ENCODE data around the gene FAM199X. TPM values are rescaled to one million over a fixed set of nuclear protein-coding genes. Genes with fewer than 3 reads are reported as not detected.

Gene FAM199X
- total RNA-seq, 1 experiment from 2014 or later: 19.1 TPM

- no peaks in the 10 kb centered on the region for H3K36me3 ChIP-seq (ENCODE audit: control insufficient read depth, insufficient read depth, low read length)
- no peaks in the 10 kb centered on the region for H3K27me3 ChIP-seq (replicated peaks; ENCODE audit: control insufficient read depth, insufficient read depth, low read length)
- H3K9me3 ChIP-seq: no peaks in the 10 kb centered on the region
- POLR2A ChIA-PET: no interaction called here
- peak; percentile 4 to 32 for DNase-seq
- Mint-ChIP-seq H3K9me3 (ENCODE audit: unreplicated experiment) (no peaks in the 10 kb centered on the region), H3K4me3 (ENCODE audit: unreplicated experiment) (no peak overlapping the region), H3K27me3 (ENCODE audit: insufficient read depth, unreplicated experiment) (no peaks in the 10 kb centered on the region), H3K36me3 (ENCODE audit: insufficient read depth, unreplicated experiment) (no peaks in the 10 kb centered on the region), H3K27ac (ENCODE audit: unreplicated experiment) (no peak overlapping the region), H3K4me1 (ENCODE audit: low read depth, unreplicated experiment) (no peaks in the 10 kb centered on the region)
- H3K4me3 ChIP-seq (ENCODE audit: low read depth, low read length): no peak overlapping the region
- CTCF ChIA-PET: interaction anchor here (0.6 kb wide), 1 partner anchor 194 kb away, joined by 3 read pairs; no protein-coding TSS in a partner anchor
- intact Hi-C loops (cut with micrococcal nuclease; ENCODE audit: unreplicated experiment): loop anchor here (2.0 kb wide), 1 partner anchor 219 kb away; no protein-coding TSS in a partner anchor
- no TSS peak for BruUV-seq (replicated peaks)
- no peak for TF ChIP-seq CTCF (IDR thresholded peaks at IDR 0.05; ENCODE audit: insufficient read depth in 1 of 2, low read depth in 1 of 2, low read length in 1 of 2, severe bottlenecking in 1 of 2, unreplicated experiment in 1 of 2)
- H3K4me1 ChIP-seq: no peaks in the 10 kb centered on the region
Observed at GRCh38 chrX:104137496-104137895, 28.8 kb upstream of the FAM199X start.

DNA sequence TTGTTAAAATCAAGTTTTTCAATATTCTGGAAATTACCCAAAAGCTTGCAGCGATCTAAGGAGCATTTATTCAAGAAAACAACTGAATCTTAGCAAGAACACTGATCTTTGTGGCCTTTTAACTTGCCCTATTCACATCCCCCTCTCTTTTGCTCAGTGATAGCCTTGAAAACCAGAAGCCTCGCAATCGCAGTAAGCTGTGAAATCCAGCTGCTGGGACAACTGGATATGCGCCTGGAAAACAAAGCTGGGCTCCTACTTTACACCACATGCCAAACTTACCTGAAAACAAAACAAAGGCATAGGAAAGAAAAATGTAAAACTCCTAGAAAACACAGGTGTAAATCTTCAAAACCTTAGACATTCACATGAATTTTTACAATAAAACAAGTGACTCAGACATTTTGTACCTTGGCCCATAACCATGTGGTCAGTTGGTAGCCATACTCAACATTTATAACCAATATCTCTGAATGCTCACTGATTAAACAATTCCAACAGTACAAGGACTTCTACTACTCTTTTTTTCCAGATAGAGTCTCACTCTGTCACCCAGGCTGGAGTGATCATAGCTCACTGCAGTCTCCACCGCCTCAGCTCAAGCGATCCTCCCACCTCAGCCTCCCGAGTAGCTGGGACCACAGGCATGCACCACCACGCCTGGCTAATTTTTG is 25.0 kb upstream of the FAM199X start:
- no peaks in the 10 kb centered on the region for H3K4me1 Mint-ChIP-seq (ENCODE audit: low read depth, unreplicated experiment)

DNA sequence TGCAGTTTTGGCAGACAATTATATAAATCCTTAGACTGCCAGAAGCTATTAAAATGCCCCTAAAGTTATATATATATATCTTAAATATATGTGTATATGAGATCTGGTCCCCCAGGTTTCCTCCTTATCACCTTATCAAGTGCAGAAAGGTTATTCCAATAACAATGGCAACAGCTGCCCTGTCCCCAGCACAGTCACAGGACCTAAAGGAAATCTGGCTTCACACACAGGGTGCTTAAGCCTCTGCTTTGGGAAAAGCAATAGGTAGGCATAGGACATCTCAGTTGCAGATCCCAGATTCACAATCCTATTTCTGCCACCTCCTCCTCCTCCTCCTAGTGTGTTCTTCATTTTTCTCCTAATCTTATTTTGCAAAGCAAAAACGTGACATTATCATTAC is 15.2 kb upstream of the FAM199X start:
- Histone ChIP-seq H3K4me1 (no peaks in the 10 kb centered on the region), H3K27me3 (replicated peaks; ENCODE audit: control insufficient read depth, insufficient read depth, low read length) (no peaks in the 10 kb centered on the region), H3K36me3 (ENCODE audit: control insufficient read depth, insufficient read depth, low read length) (no peaks in the 10 kb centered on the region), H3K4me3 (ENCODE audit: low read depth, low read length) (no peak overlapping the region), H3K9me3 (no peaks in the 10 kb centered on the region)
- H3K4me1 Mint-ChIP-seq (ENCODE audit: low read depth, unreplicated experiment): no peaks in the 10 kb centered on the region
- POLR2A ChIA-PET: no interaction called here
- no peaks in the 10 kb centered on the region for H3K36me3 Mint-ChIP-seq (ENCODE audit: insufficient read depth, unreplicated experiment)
- no peaks in the 10 kb centered on the region for H3K9me3 Mint-ChIP-seq (ENCODE audit: unreplicated experiment)
- TF ChIP-seq CTCF (IDR thresholded peaks at IDR 0.05; ENCODE audit: insufficient read depth in 1 of 2, low read depth in 1 of 2, low read length in 1 of 2, severe bottlenecking in 1 of 2, unreplicated experiment in 1 of 2): no peak
- BruUV-seq (replicated peaks): no TSS peak
- H3K27ac Mint-ChIP-seq (ENCODE audit: unreplicated experiment): no peak overlapping the region
- no peak overlapping the region for H3K4me3 Mint-ChIP-seq (ENCODE audit: unreplicated experiment)
- no peaks in the 10 kb centered on the region for H3K27me3 Mint-ChIP-seq (ENCODE audit: insufficient read depth, unreplicated experiment)
- intact Hi-C loops (cut with micrococcal nuclease; ENCODE audit: unreplicated experiment): no loop called here
- CTCF ChIA-PET: no interaction called here
- no peak for DNase-seq

More for the DNA sequence above, 25.0 kb upstream of the FAM199X start:
- Mint-ChIP-seq H3K4me3 (ENCODE audit: unreplicated experiment) (no peak overlapping the region), H3K9me3 (ENCODE audit: unreplicated experiment) (no peaks in the 10 kb centered on the region), H3K27me3 (ENCODE audit: insufficient read depth, unreplicated experiment) (no peaks in the 10 kb centered on the region), H3K27ac (ENCODE audit: unreplicated experiment) (no peak overlapping the region), H3K36me3 (ENCODE audit: insufficient read depth, unreplicated experiment) (no peaks in the 10 kb centered on the region)
- no peak for DNase-seq
- Histone ChIP-seq H3K27me3 (replicated peaks; ENCODE audit: control insufficient read depth, insufficient read depth, low read length) (no peaks in the 10 kb centered on the region), H3K36me3 (ENCODE audit: control insufficient read depth, insufficient read depth, low read length) (no peaks in the 10 kb centered on the region), H3K4me3 (ENCODE audit: low read depth, low read length) (no peak overlapping the region), H3K4me1 (no peaks in the 10 kb centered on the region), H3K9me3 (no peaks in the 10 kb centered on the region)
- POLR2A ChIA-PET: no interaction called here
- CTCF ChIA-PET: no interaction called here
- BruUV-seq (replicated peaks): no TSS peak
- intact Hi-C loops (cut with micrococcal nuclease; ENCODE audit: unreplicated experiment): no loop called here
- TF ChIP-seq CTCF (IDR thresholded peaks at IDR 0.05; ENCODE audit: insufficient read depth in 1 of 2, low read depth in 1 of 2, low read length in 1 of 2, severe bottlenecking in 1 of 2, unreplicated experiment in 1 of 2): no peak
